HG03565 (cell line): ENCODE data around the gene MREG.
"Not testable (repeated sequence)": the region's sequence is repeated elsewhere in the genome, so short reads cannot be mapped to it uniquely, and the experiment has no call there.

Experiments used
- ATAC-seq: cut with Tn5 transposase; IDR thresholded peaks from one replicate; pipeline ENCODE4 v1.9.1; 2021; ENCODE audit warnings: mild to moderate bottlenecking, moderate library complexity; ENCODE audit not compliant: unreplicated experiment

MREG gene

GRCh38 chr2:215965532-215966165 is 47.7 kb downstream of the MREG start:
- no peak for ATAC-seq

GRCh38 chr2:215961981-215962380 is 51.4 kb downstream of the MREG start:
- no peak for ATAC-seq

GRCh38 chr2:215958257-215958656 is 55.1 kb downstream of the MREG start:
- no peak for ATAC-seq

- ATAC-seq, result not testable (repeated sequence)
Measured at GRCh38 chr2:215957354-215958122, 55.8 kb downstream of the MREG start.

GRCh38 chr2:215952860-215953637 is 60.3 kb downstream of the MREG start:
- no peak for ATAC-seq

- no peak for ATAC-seq
Measured at GRCh38 chr2:215951558-215951957, 61.8 kb downstream of the MREG start.

GRCh38 chr2:215949991-215950404 is 63.4 kb downstream of the MREG start:
- ATAC-seq, result peak; percentile 83

- no peak for ATAC-seq
Measured at GRCh38 chr2:215948051-215948450, 65.3 kb downstream of the MREG start.

GRCh38 chr2:215946586-215946985 is 66.8 kb downstream of the MREG start:
- no peak for ATAC-seq

- no peak for ATAC-seq
Measured at GRCh38 chr2:215942194-215942593, 71.2 kb downstream of the MREG start.

GRCh38 chr2:215941726-215942125 is 71.6 kb downstream of the MREG start:
- ATAC-seq, result no peak

- no peak for ATAC-seq
Measured at GRCh38 chr2:215940645-215941184, 72.6 kb downstream of the MREG start.

- no peak for ATAC-seq
Measured at GRCh38 chr2:215937190-215937589, 76.2 kb downstream of the MREG start.

GRCh38 chr2:215933151-215933550 is 80.2 kb downstream of the MREG start:
- no peak for ATAC-seq

- ATAC-seq, result no peak
Measured at GRCh38 chr2:215931256-215931903, 82.0 kb downstream of the MREG start.

GRCh38 chr2:215930505-215931253 is 82.7 kb downstream of the MREG start:
- ATAC-seq, result no peak

GRCh38 chr2:215929602-215930335 is 83.6 kb downstream of the MREG start:
- no peak for ATAC-seq

- ATAC-seq, result no peak
Measured at GRCh38 chr2:215928086-215928485, 85.3 kb downstream of the MREG start.

GRCh38 chr2:215926992-215927391 is 86.4 kb downstream of the MREG start:
- not testable (repeated sequence) for ATAC-seq

GRCh38 chr2:215921895-215922294 is 91.5 kb downstream of the MREG start:
- ATAC-seq, result no peak
